Spinal cord (tissue), 10 donors: Measurements from ENCODE around the gene NTM. TPM values are rescaled to one million over a fixed set of nuclear protein-coding genes. Genes with fewer than 3 reads are reported as not detected.

Experiments
- DNase-seq, 6 donors: peaks; one replicate each; pipeline versions ENCODE4 v3.0.0 to v3.0.0-alpha.2; 2013 to 2015; ENCODE audit warnings: low spot score in 6 of 6, low read depth in 4 of 6
- H3K27ac ChIP-seq: one replicate; pipeline ENCODE4 v1.5.1; 2013; ENCODE audit warnings: low read depth, low read length, control low read depth
- H3K27me3 ChIP-seq: one replicate; pipeline ENCODE4 v1.6.1; 2013; ENCODE audit warnings: low read length; ENCODE audit not compliant: control insufficient read depth, insufficient read depth
- H3K36me3 ChIP-seq: one replicate; pipeline ENCODE4 v1.6.1; 2013; ENCODE audit warnings: low read length; ENCODE audit not compliant: control insufficient read depth, insufficient read depth
- H3K4me1 ChIP-seq: one replicate; pipeline ENCODE4 v1.6.1; 2013; ENCODE audit warnings: low read length; ENCODE audit not compliant: control insufficient read depth, insufficient read depth
- H3K4me3 ChIP-seq: one replicate; pipeline ENCODE4 v1.5.1; 2013; ENCODE audit warnings: low read depth, low read length, control low read depth
- H3K9me3 ChIP-seq: one replicate; pipeline ENCODE4 v1.6.1; 2013; ENCODE audit warnings: low read length; ENCODE audit not compliant: control insufficient read depth, insufficient read depth
- WGBS: methylation state at CpG from one replicate; pipeline ENCODE4 v1.1.5; 2013; ENCODE audit warnings: missing lambda C conversion rate; ENCODE audit not compliant: insufficient coverage; 5-methylcytosine and 5-hydroxymethylcytosine counted together
- polyA plus RNA-seq, 2 donors: library from polyadenylated mRNA; unstranded; fragments of 120-200 nt; gene quantifications; one replicate each; pipeline ENCODE4 v1.2.1, GENCODE V29; 2013; ENCODE audit not compliant: insufficient read length in 2 of 2
- total RNA-seq, 2 donors: library from RNA; depleted of rRNA in 1 of 2; stranded (reverse); fragments of 120-200 nt in 1 of 2; fragments of >200 nt in 1 of 2; gene quantifications; one replicate each; pipeline versions ENCODE4 v1.2.3 to v1.2.4, GENCODE V29; 2013 to 2014
- donor health status: healthy.

NTM gene
- total and polyA plus RNA-seq, 4 donors, result 69.3 to 181 (median 155) TPM

DNA sequence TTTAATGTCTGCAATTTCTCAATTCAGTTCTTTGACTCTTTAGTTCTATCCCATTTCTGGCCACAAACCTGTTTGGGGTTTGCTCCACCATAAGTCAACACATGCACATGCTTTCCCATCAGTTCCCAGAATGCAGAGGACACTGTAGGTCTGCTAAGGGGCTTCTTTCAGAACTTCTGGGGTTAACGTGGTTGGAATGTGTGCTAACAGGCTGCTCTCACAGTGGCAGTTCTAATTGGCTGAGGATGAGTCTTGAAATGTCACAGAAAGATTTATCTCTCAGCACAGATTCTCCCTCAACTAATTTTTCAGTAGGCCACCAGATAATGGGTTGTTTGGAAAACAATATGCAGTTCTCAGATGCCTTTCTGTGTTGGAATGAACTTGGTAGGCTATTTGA lies 703.4 kb downstream of the NTM start:
- H3K9me3 ChIP-seq, result no peaks in the 10 kb centered on the region
- peaks cover 11% of the 10 kb centered on the region for H3K4me1 ChIP-seq
- H3K27ac ChIP-seq, result no peak overlapping the region
- WGBS, result no CpG with 5 or more reads among the region's 1 CpG
- no peaks in the 10 kb centered on the region for H3K36me3 ChIP-seq
- no peaks in the 10 kb centered on the region for H3K27me3 ChIP-seq
- DNase-seq, result no peak
- no peak overlapping the region for H3K4me3 ChIP-seq

DNA sequence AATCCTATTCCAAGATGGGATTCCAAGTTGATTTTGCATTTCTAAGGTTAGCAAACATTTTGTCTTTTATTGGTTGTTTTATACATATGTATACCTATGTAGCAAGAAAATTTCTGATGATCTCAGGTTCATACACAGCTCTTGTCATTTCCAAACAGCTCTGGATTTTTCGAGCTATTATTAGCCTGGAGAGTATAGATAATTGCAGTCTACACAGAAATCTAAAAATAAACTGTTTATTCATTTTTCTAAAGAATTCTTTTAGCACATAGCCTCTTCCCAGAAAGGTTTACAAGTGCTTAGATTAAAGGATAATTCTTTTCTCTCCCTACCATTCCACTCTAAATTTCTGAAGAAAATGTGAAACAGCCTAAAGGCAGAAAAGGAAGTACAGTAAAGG lies 705.0 kb downstream of the NTM start:
- peaks cover 13% of the 10 kb centered on the region for H3K4me1 ChIP-seq
- no peak for DNase-seq
- WGBS, result no CpG with 5 or more reads among the region's 1 CpG
- no peaks in the 10 kb centered on the region for H3K27me3 ChIP-seq
- H3K27ac ChIP-seq, result no peak overlapping the region
- no peak overlapping the region for H3K4me3 ChIP-seq
- H3K9me3 ChIP-seq, result no peaks in the 10 kb centered on the region
- H3K36me3 ChIP-seq, result no peaks in the 10 kb centered on the region

DNA sequence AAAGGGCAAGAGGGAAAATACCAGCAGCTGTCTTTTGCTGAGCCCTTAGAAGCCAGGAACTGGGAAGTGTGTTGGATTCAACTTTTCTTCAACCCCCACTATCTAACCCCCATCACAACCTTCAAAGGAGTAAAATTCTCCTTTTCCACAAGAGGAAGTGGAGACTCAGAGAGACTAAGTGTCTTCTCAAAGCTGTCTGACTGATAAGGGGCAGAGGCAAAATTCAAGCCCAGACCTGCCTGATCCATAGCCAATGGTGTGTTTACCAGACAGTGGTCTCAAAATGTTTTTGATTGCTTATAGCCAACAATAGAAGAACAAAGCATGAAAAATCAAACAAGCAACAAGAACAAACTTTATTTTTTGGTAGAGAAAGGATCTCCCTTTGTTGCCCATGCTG lies 707.0 kb downstream of the NTM start:
- H3K4me1 ChIP-seq, result peaks cover 13% of the 10 kb centered on the region
- H3K9me3 ChIP-seq, result no peaks in the 10 kb centered on the region
- H3K27ac ChIP-seq, result no peak overlapping the region
- no peaks in the 10 kb centered on the region for H3K27me3 ChIP-seq
- DNase-seq, result no peak
- no peak overlapping the region for H3K4me3 ChIP-seq
- no peaks in the 10 kb centered on the region for H3K36me3 ChIP-seq

DNA sequence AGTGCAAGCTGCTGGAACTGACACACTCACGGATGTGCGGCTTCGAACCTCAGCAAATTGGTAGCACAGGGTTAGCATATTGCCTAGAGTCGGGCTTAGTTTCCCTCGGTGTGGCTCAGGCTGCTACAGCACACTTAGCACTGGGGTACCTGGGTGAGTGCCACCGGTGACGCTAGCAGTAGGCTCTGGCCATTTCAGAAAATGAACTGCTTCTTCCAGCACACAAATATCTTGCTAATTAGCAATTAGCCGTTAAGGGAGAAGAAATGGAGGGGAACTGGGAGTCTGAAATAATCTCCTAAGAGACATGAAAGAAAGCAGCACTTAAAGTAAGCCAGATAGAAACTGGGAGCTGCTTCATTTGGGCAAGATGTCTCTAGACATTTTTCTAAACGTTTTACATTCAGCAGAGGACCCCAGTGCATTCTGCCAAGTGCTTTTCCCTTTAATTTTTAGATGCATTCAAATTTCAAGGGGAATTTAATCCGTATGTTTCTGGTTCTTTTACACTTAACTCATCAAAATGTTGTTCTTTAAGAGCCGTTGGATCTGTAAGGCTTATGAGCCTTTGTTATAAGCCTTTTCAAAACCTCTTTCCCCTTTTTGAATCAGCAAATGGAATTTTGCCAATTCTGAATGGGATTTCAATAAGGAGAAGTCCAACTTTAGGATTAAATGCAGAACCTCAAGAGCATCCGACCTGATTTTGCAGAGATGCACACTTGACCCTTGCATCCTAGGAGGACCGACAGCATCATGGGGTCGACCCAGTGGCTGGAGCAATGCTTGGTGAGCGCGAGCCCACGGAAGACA lies 708.1 kb downstream of the NTM start:
- no peak overlapping the region for H3K27ac ChIP-seq
- peak in 5 of 6 donors; percentile 29 to 93 (median 57) for DNase-seq
- no peaks in the 10 kb centered on the region for H3K36me3 ChIP-seq
- peaks cover 3% of the 10 kb centered on the region for H3K9me3 ChIP-seq
- H3K4me3 ChIP-seq, result no peak overlapping the region
- no peaks in the 10 kb centered on the region for H3K27me3 ChIP-seq
- WGBS, result 72% methylated on average over 11 of the region's 17 CpGs
- H3K4me1 ChIP-seq, result peaks cover 7% of the 10 kb centered on the region

DNA sequence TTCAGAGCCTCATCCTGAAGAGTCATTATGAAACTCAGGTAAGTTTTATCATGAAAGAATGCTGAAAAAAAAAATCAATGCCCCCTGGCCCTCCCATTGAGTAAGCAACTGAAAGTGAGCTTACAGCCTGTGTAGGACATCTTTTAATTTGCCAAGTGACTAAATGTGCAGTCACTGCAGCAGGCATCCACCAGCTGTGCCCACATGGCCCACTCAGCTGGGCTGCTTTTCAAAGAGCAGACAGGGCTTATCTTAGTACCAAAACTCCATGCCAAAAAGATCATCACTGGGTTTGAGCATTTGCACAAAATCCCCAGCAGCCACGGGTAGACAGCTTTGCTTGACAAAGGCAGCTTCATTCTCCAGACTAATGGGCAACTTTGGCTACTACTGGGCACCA lies 709.7 kb downstream of the NTM start:
- Histone ChIP-seq H3K27me3 (no peaks in the 10 kb centered on the region), H3K36me3 (no peaks in the 10 kb centered on the region), H3K4me1 (peaks cover 7% of the 10 kb centered on the region), H3K4me3 (no peak overlapping the region), H3K9me3 (peaks cover 14% of the 10 kb centered on the region), H3K27ac (no peak overlapping the region)
- peak in 1 of 6 donors; percentile 55 for DNase-seq
- 18% methylated on average over 1 of the region's 1 CpG for WGBS

DNA sequence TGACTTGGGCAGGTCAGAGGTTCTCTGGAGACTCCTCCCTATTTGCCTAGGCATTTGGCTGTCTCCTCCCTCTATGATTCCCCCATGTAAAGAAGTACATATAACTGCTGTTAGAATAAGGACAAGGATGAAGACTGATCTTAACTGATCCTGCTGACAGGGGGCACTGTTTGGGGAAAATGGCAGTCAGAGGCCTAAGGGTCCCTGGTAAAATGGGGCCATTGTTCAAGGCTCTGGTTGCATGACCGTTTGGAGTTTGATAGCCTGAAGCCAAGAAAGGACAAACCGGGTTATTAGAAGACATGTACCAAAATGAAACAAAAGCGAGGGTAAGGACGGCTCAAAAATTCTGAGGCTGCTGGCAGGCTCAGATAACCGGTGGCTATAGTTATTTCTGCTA lies 712.2 kb downstream of the NTM start:
- Histone ChIP-seq H3K27me3 (no peaks in the 10 kb centered on the region), H3K27ac (no peak overlapping the region), H3K36me3 (no peaks in the 10 kb centered on the region), H3K4me1 (peaks cover 7% of the 10 kb centered on the region), H3K4me3 (no peak overlapping the region), H3K9me3 (peaks cover 24% of the 10 kb centered on the region)
- 84% methylated on average over 5 of the region's 5 CpGs for WGBS
- no peak for DNase-seq

DNA sequence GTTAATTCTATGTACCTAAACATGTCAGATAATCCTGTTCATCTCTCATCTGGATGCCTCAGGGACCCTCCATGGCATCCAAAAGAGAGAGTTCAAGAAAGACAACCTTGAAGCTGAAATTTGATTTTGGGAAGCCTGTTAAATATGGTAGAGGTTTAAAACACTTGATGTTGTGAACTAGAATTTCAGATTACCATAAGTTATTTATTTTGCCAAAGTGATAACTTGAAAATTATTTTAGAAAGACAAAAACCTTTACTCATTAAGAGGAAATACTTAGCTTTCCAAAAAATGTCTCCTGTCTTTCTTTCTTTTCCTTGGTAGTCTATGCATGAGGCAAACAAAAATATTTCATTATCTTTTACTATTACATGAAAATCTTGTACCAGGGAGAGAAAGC lies 714.0 kb downstream of the NTM start:
- H3K9me3 ChIP-seq, result peaks cover 24% of the 10 kb centered on the region
- no peak overlapping the region for H3K27ac ChIP-seq
- no peaks in the 10 kb centered on the region for H3K36me3 ChIP-seq
- no peak overlapping the region for H3K4me3 ChIP-seq
- no peaks in the 10 kb centered on the region for H3K4me1 ChIP-seq
- no peaks in the 10 kb centered on the region for H3K27me3 ChIP-seq
- no peak for DNase-seq

DNA sequence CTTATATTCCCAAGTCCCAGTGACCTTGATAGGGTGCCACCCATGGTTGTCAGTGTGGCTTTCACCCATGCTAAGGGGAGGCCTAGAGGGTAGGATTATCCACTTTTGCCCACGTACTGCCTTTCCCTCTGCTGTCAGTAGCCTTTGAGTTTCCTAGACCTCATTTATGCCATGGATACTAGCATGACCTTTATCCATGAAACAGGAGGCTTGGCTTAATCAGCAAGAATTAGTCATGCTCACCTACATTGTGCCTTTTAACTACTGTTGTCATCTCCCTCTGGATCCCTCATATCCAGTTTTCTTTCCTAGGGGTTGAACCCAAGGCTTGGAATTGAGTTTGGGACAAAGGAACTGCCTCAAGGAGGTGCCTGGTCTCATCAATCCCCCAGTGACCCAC lies 716.7 kb downstream of the NTM start:
- H3K36me3 ChIP-seq, result no peaks in the 10 kb centered on the region
- H3K4me1 ChIP-seq, result no peaks in the 10 kb centered on the region
- H3K27me3 ChIP-seq, result no peaks in the 10 kb centered on the region
- no CpG with 5 or more reads among the region's 1 CpG for whole genome bisulfite sequencing
- peaks cover 24% of the 10 kb centered on the region for H3K9me3 ChIP-seq
- no peak for DNase-seq
- H3K4me3 ChIP-seq, result no peak overlapping the region
- no peak overlapping the region for H3K27ac ChIP-seq

DNA sequence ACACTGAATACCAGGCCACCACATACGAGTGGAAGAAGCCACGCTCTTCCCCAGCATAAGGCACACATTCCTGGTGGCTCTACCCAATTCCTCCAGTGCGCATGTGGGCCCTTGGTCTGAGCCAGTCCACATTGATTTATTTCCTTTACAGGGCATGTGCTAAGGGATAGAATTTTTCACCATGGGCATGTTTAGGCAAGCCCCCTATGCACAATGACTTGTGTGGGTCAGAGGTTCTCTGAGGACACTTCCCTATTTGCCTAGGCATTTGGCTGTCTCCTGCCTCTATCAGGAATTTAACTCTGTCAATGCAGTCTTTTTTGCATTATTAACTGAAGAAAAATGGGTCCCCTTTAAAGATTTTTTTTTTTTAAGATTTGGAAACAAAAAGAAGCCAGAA lies 718.1 kb downstream of the NTM start:
- 83% methylated on average over 2 of the region's 3 CpGs for WGBS
- no peaks in the 10 kb centered on the region for H3K27me3 ChIP-seq
- no peak for DNase-seq
- no peaks in the 10 kb centered on the region for H3K4me1 ChIP-seq
- H3K27ac ChIP-seq, result no peak overlapping the region
- H3K36me3 ChIP-seq, result no peaks in the 10 kb centered on the region
- no peak overlapping the region for H3K4me3 ChIP-seq
- H3K9me3 ChIP-seq, result peaks cover 21% of the 10 kb centered on the region

DNA sequence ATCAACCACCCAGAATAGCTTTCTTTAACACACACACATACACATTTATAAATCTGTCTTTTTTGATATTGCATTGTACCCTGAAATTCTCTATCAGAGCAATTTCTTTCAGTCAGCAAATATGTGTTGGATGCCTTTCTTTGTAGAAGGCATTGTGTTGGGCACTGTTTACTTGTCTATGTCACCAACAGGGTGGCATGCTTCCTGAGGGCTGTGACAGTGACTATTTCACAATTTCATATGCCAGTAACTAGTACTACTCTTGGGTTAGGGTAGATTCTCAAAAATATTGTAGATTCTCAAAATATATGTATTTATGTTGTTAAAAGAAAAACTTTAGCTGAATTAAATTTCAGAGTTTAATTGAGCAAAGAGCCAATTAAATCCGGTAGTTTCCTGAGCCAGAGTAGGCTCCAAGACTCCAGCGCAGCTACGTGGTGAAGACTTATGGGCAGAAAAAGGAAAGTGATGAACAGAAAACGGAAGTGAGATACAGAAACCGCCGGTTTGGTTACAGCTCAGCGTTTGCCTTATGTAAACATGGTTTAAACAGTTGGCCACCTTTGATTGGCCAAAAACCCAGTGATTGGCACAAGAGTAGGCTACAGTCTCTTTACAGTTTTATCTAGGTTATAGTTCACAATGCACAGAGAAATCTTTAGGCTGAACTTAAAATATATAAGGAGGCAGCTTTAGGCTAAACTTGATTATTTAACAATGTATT lies 723.3 kb downstream of the NTM start:
- no peak overlapping the region for H3K27ac ChIP-seq
- 98% methylated on average over 7 of the region's 7 CpGs for WGBS

More for the DNA sequence above, 723.3 kb downstream of the NTM start:
- no peak overlapping the region for H3K4me3 ChIP-seq
- no peaks in the 10 kb centered on the region for H3K9me3 ChIP-seq
- no peaks in the 10 kb centered on the region for H3K36me3 ChIP-seq
- H3K4me1 ChIP-seq, result peaks cover 12% of the 10 kb centered on the region
- DNase-seq, result no peak
- no peaks in the 10 kb centered on the region for H3K27me3 ChIP-seq
